Panc1 (cell line): ENCODE measurements around the gene C11orf24. TPM values are rescaled to one million over a fixed set of nuclear protein-coding genes. Genes with fewer than 3 reads are reported as not detected.

Source experiments
- ATAC-seq: fragments of 200-7000 bp; cut with Tn5 transposase; 2 replicates; pipeline ENCODE4 v1.9.1; 2020; ENCODE audit warnings: mild to moderate bottlenecking, moderate library complexity
- BruUV-seq: library from RNA; stranded (reverse); fragments of 400-500 nt; replicated peaks from 2 replicates; lab custom pipeline; 2021; lab: Mats Ljungman, UMichigan
- CTCF ChIA-PET: fragments of 300-600 bp; sonication (Branson Sonifier 250); formaldehyde crosslinking; loops from one replicate; lab custom pipeline; 2022; ENCODE audit warnings: antibody characterized with exemption; lab: Charles Lee
- POLR2A ChIA-PET: fragments of 300-600 bp; sonication (Branson Sonifier 250); formaldehyde crosslinking; loops from one replicate; lab custom pipeline; 2022; ENCODE audit warnings: antibody characterized with exemption; lab: Charles Lee
- DNase-seq: peaks from one replicate; pipeline ENCODE4 v3.0.0-alpha.2; 2010; ENCODE audit warnings: low read depth, low spot score
- H3K27ac ChIP-seq: 2 replicates; pipeline ENCODE4 v1.5.1; 2011; ENCODE audit warnings: mild to moderate bottlenecking, low read length, inconsistent platforms
- H3K27me3 ChIP-seq: fragments of 200-500 bp; sonication (Bioruptor generic); 2 replicates; pipeline ENCODE4 v1.6.0; 2014; ENCODE audit warnings: low read length, inconsistent platforms; ENCODE audit not compliant: control insufficient read depth, insufficient read depth
- H3K36me3 ChIP-seq: fragments of 200-500 bp; sonication (Bioruptor generic); 2 replicates; pipeline ENCODE4 v1.5.1; 2014; ENCODE audit warnings: inconsistent platforms, mild to moderate bottlenecking, low read length, moderate library complexity; ENCODE audit not compliant: control insufficient read depth, insufficient read depth
- H3K4me1 ChIP-seq: 2 replicates; pipeline ENCODE4 v1.5.1; 2011; ENCODE audit warnings: inconsistent platforms, mild to moderate bottlenecking, low read length, moderate library complexity; ENCODE audit not compliant: control insufficient read depth, insufficient read depth
- H3K4me3 ChIP-seq, 2 experiments: 2 replicates each; pipeline ENCODE4 v1.5.1; 2011 to 2012; ENCODE audit warnings: low read depth in 2 of 2, low read length in 2 of 2, mild to moderate bottlenecking in 2 of 2, inconsistent platforms in 1 of 2, moderate library complexity in 1 of 2
- H3K9me3 ChIP-seq: fragments of 200-500 bp; sonication (Bioruptor generic); 2 replicates; pipeline ENCODE4 v1.5.1; 2014; ENCODE audit warnings: low read depth, mild to moderate bottlenecking, inconsistent platforms, low read length, moderate library complexity; ENCODE audit not compliant: control insufficient read depth, insufficient read depth
- CTCF ChIP-seq: fragments of 450-650 bp; IDR thresholded peaks from 2 replicates; pipeline ENCODE4 v1.5.1; 2017; ENCODE audit warnings: mild to moderate bottlenecking
- POLR2AphosphoS5 ChIP-seq: IDR thresholded peaks from 2 replicates; pipeline ENCODE4 v1.6.1; 2012; ENCODE audit warnings: mild to moderate bottlenecking, low read depth, low read length, moderate library complexity
- REST ChIP-seq, 2 experiments: IDR thresholded peaks; 2 replicates each; pipeline ENCODE4 v1.6.1; 2011 to 2012; ENCODE audit warnings: low read depth in 2 of 2, control low read depth in 1 of 2, low read length in 1 of 2, mild to moderate bottlenecking in 1 of 2, moderate library complexity in 1 of 2; ENCODE audit not compliant: insufficient read depth in 1 of 2
- SIN3A ChIP-seq: IDR thresholded peaks from 2 replicates; pipeline ENCODE4 v1.6.1; 2012; ENCODE audit warnings: low read depth, mild to moderate bottlenecking, low read length, moderate library complexity, borderline replicate concordance; ENCODE audit not compliant: insufficient read depth
- TCF7L2 ChIP-seq: IDR thresholded peaks from 2 replicates; pipeline ENCODE4 v1.6.1; 2011; ENCODE audit warnings: mild to moderate bottlenecking, low read depth, low read length, inconsistent platforms
- in situ Hi-C: cut with HindIII; loops from 2 replicates; pipeline ENCODE4 v1.10.0; 2016; ENCODE audit warnings: low sequenced_read_pairs, low pct_unique_long_range_greater_than_20kb
- intact Hi-C: fragments of 100-400 bp; cut with micrococcal nuclease; formaldehyde crosslinking; loops from one replicate; pipeline ENCODE4 v1.10.0; 2022; ENCODE audit not compliant: unreplicated experiment
- total RNA-seq: library from RNA; stranded (reverse); gene quantifications from one replicate; pipeline ENCODE4 v1.2.1, GENCODE V29; 2021; ENCODE audit not compliant: unreplicated experiment

C11orf24 gene
- total RNA-seq, 1 experiment from 2014 or later, result 53.1 TPM

GRCh38 chr11:68266121-68266891, 5.5 kb downstream of the C11orf24 start:
- no TSS peak for BruUV-seq
- ChIA-PET CTCF (interaction anchor here (0.6 to 1.5 kb wide), 2 partner anchors 30 to 32 kb away, joined by 4 read pairs; no protein-coding TSS in a partner anchor), POLR2A (no interaction called here)
- H3K36me3 ChIP-seq, result no peaks in the 10 kb centered on the region
- no peak overlapping the region for H3K4me3 ChIP-seq
- no peaks in the 10 kb centered on the region for H3K9me3 ChIP-seq
- no peak for DNase-seq
- in situ Hi-C loops, result no loop called here
- no peak for ATAC-seq
- no peak overlapping the region for H3K27ac ChIP-seq
- no peaks in the 10 kb centered on the region for H3K27me3 ChIP-seq
- TF ChIP-seq REST (IDR thresholded peaks at IDR 0.05; ENCODE audit: insufficient read depth in 1 of 2, low read depth in 2 of 2, low read length in 1 of 2) (no peak), POLR2AphosphoS5 (no peak)
- intact Hi-C loops, result no loop called here
- H3K4me1 ChIP-seq, result peaks cover 12% of the 10 kb centered on the region

- H3K9me3 ChIP-seq, result no peaks in the 10 kb centered on the region
- POLR2A ChIA-PET, result no interaction called here
- H3K27me3 ChIP-seq, result no peaks in the 10 kb centered on the region
- no TSS peak for BruUV-seq
- no peak overlapping the region for H3K27ac ChIP-seq
- DNase-seq (no peak), ATAC-seq (no peak)
- in situ Hi-C loops (no loop called here), intact Hi-C loops (no loop called here)
- no peaks in the 10 kb centered on the region for H3K36me3 ChIP-seq
- TF ChIP-seq SIN3A (no peak), POLR2AphosphoS5 (no peak), TCF7L2 (no peak), REST (IDR thresholded peaks at IDR 0.05; ENCODE audit: insufficient read depth in 1 of 2, low read depth in 2 of 2, low read length in 1 of 2) (no peak), CTCF (no peak)
- 0 out of 2 replicates have a peak, but pooled peaks cover 1% of the 10 kb centered on the region for H3K4me1 ChIP-seq
- CTCF ChIA-PET, result interaction anchor here (1.5 kb wide), 1 partner anchor 34 kb away, joined by 4 read pairs; no protein-coding TSS in a partner anchor
- no peak overlapping the region for H3K4me3 ChIP-seq
Observed at GRCh38 chr11:68264741-68265540, 6.8 kb downstream of the C11orf24 start.
